ENCODE results near the gene FRYL. TPM values are rescaled to one million over a fixed set of nuclear protein-coding genes. Genes with fewer than 3 reads are reported as not detected.
A peak's percentile ranks its signal among the peaks of the same experiment; 100 is the strongest.

FRYL gene
- total RNA-seq, 1 donor: 42.0 TPM

DNA sequence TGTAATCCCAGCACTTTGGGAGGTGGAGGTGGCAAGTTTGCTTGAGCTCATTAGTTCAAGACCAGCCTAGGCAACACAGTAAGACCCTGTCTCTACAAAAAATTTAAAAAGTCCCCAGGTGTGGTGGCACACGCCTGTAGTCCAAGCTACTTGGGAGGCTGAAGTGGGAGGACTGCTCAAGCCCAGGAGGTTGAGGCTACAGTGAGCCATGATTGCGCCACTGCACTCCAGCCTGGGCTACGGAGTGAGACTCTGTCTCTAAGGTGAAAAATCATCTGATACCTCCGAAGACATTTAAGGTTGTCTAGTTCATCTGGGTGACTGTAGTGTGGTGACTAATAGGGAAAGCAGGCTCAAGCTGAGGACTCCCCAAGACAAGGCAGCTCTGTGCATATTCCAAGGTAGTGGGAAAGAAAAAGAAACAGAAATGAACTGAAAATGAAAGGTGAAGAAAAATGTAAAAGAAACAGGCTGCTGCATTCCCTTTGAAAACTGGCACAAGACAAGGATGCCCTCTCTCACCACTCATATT is 23.3 kb downstream of the FRYL start:
- H3K79me2 ChIP-seq (ENCODE audit: insufficient read depth, low read length): peaks cover 82% of the 10 kb centered on the region
- H3K36me3 ChIP-seq (ENCODE audit: insufficient read depth, low read length): no peaks in the 10 kb centered on the region
- peaks cover 17% of the 10 kb centered on the region for H4K20me1 ChIP-seq (ENCODE audit: insufficient read depth, low read length)

DNA sequence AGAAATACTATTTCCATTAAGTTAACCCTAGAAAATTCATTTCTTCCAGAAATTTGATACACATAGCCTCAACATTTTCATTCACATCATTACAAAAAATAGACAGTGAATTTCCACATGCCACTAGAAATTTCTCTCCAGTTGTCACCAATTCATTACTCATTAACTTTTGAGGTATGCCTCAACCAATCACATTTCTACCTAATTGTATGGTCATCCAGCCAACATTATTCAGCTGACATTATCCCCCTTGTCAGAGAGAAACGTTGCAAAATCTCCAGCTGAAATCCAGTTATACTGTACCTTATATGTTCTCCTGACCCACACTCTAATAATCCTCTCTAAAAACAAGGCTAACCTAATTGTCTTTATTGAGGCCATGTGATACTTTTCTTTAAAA is 24.8 kb downstream of the FRYL start:
- H3K4me2 ChIP-seq (ENCODE audit: insufficient read depth, low read length): no peak overlapping the region
- H4K20me1 ChIP-seq (ENCODE audit: insufficient read depth, low read length): peaks cover 20% of the 10 kb centered on the region
- DNase-seq (ENCODE audit: insufficient read length, low spot score, missing footprints): no peak
- no peak for TF ChIP-seq CTCF (IDR thresholded peaks at IDR 0.05; ENCODE audit: extremely low read depth, low read depth, low read length)
- no peak overlapping the region for H2AFZ ChIP-seq (ENCODE audit: low read length)
- H3K36me3 ChIP-seq (ENCODE audit: insufficient read depth, low read length): no peaks in the 10 kb centered on the region
- H3K9me3 ChIP-seq (ENCODE audit: low read depth, low read length): no peaks in the 10 kb centered on the region
- no peaks in the 10 kb centered on the region for H3K4me1 ChIP-seq (ENCODE audit: insufficient read depth, low read length)
- no peak overlapping the region for H3K27ac ChIP-seq (ENCODE audit: low read depth, low read length)
- H3K27me3 ChIP-seq (ENCODE audit: insufficient read depth, low read length): no peaks in the 10 kb centered on the region
- H3K4me3 ChIP-seq (ENCODE audit: insufficient read depth, low read length): no peak overlapping the region
- peaks cover 80% of the 10 kb centered on the region for H3K79me2 ChIP-seq (ENCODE audit: insufficient read depth, low read length)

More for the DNA sequence above, 23.3 kb downstream of the FRYL start:
- Histone ChIP-seq H3K4me3 (ENCODE audit: insufficient read depth, low read length) (no peak overlapping the region), H3K27ac (ENCODE audit: low read depth, low read length) (no peak overlapping the region), H3K4me1 (ENCODE audit: insufficient read depth, low read length) (no peaks in the 10 kb centered on the region), H3K27me3 (ENCODE audit: insufficient read depth, low read length) (no peaks in the 10 kb centered on the region), H3K4me2 (ENCODE audit: insufficient read depth, low read length) (no peak overlapping the region), H2AFZ (ENCODE audit: low read length) (no peak overlapping the region), H3K9me3 (ENCODE audit: low read depth, low read length) (no peaks in the 10 kb centered on the region)
- TF ChIP-seq CTCF (IDR thresholded peaks at IDR 0.05; ENCODE audit: extremely low read depth, low read depth, low read length): no peak
- DNase-seq (ENCODE audit: insufficient read length, low spot score, missing footprints): peak; percentile 2

- no peak for DNase-seq (ENCODE audit: insufficient read length, low spot score, missing footprints)
- Histone ChIP-seq H3K27me3 (ENCODE audit: insufficient read depth, low read length) (no peaks in the 10 kb centered on the region), H4K20me1 (ENCODE audit: insufficient read depth, low read length) (peaks cover 28% of the 10 kb centered on the region), H3K4me1 (ENCODE audit: insufficient read depth, low read length) (no peaks in the 10 kb centered on the region), H3K4me2 (ENCODE audit: insufficient read depth, low read length) (no peak overlapping the region), H2AFZ (ENCODE audit: low read length) (no peak overlapping the region), H3K4me3 (ENCODE audit: insufficient read depth, low read length) (no peak overlapping the region), H3K9me3 (ENCODE audit: low read depth, low read length) (no peaks in the 10 kb centered on the region), H3K36me3 (ENCODE audit: insufficient read depth, low read length) (no peaks in the 10 kb centered on the region), H3K27ac (ENCODE audit: low read depth, low read length) (no peak overlapping the region), H3K79me2 (ENCODE audit: insufficient read depth, low read length) (peaks cover 86% of the 10 kb centered on the region)
- no peak for TF ChIP-seq CTCF (IDR thresholded peaks at IDR 0.05; ENCODE audit: extremely low read depth, low read depth, low read length)
Measured at GRCh38 chr4:48753159-48753558, 26.9 kb downstream of the FRYL start.

GRCh38 chr4:48752726-48753125 is 27.4 kb downstream of the FRYL start:
- Histone ChIP-seq H2AFZ (ENCODE audit: low read length) (no peak overlapping the region), H3K4me3 (ENCODE audit: insufficient read depth, low read length) (no peak overlapping the region), H3K4me2 (ENCODE audit: insufficient read depth, low read length) (no peak overlapping the region), H3K9me3 (ENCODE audit: low read depth, low read length) (no peaks in the 10 kb centered on the region), H3K27me3 (ENCODE audit: insufficient read depth, low read length) (no peaks in the 10 kb centered on the region), H3K79me2 (ENCODE audit: insufficient read depth, low read length) (peaks cover 89% of the 10 kb centered on the region), H4K20me1 (ENCODE audit: insufficient read depth, low read length) (peaks cover 28% of the 10 kb centered on the region), H3K4me1 (ENCODE audit: insufficient read depth, low read length) (no peaks in the 10 kb centered on the region), H3K36me3 (ENCODE audit: insufficient read depth, low read length) (no peaks in the 10 kb centered on the region), H3K27ac (ENCODE audit: low read depth, low read length) (no peak overlapping the region)
- no peak for TF ChIP-seq CTCF (IDR thresholded peaks at IDR 0.05; ENCODE audit: extremely low read depth, low read depth, low read length)
- DNase-seq (ENCODE audit: insufficient read length, low spot score, missing footprints): no peak
